Measurements from ENCODE around the gene PLCB3. TPM values are rescaled to one million over a fixed set of nuclear protein-coding genes. Genes with fewer than 3 reads are reported as not detected.

The PLCB3 gene
- total and polyA plus RNA-seq, 10 of the 15 experiments (the other 5 are each of a cell fraction or from before 2014, with no cell fraction given) = 0.03 to 10.3 (median 3.3) TPM

DNA sequence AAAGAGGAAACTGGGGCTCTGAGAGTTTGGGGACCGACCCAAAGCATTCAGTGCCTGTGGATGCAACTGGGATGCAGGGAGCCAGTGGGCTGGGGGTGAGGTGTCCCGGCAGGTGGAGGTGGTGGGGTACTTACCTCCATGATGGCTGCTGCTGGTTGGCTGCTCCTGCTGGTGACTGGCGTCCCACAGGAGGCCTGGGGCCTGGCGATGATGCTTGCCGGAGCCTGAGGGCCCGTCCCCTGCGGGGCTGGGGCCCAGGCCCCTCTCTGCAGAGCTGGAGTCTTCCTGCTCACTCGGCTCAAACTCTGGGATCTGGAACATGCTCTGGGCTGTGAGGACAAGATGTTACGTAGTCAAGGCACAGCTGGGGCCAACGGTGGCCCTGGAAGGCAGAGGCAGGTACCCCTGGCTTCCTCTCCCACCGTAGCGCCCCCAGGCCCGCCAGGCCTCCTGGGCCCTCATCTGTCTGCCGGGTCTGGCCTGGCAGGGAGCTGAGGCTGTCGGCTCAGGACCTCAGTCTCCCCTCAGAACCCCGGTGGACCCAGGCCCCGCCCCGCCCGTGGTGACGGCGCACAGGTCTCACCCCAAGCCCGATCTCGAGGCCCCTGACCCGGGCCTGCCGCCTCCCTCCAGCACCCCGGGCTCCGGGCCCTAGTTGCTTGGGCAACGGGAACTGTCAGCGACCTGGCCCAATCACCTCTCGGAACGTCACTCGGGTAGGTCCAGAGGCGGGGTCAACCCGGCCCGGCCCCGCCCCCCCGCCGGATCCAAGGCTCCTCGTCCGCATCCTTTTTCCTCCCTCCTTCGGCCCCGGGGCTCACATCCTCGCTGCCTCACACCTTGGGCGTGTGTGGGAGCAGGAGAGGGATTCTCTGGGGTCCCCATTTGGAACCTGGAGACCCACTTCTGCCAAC is 33.0 kb downstream of the PLCB3 start, which contains the start of gene BAD (continued):
- TF ChIP-seq, protein P1, sequence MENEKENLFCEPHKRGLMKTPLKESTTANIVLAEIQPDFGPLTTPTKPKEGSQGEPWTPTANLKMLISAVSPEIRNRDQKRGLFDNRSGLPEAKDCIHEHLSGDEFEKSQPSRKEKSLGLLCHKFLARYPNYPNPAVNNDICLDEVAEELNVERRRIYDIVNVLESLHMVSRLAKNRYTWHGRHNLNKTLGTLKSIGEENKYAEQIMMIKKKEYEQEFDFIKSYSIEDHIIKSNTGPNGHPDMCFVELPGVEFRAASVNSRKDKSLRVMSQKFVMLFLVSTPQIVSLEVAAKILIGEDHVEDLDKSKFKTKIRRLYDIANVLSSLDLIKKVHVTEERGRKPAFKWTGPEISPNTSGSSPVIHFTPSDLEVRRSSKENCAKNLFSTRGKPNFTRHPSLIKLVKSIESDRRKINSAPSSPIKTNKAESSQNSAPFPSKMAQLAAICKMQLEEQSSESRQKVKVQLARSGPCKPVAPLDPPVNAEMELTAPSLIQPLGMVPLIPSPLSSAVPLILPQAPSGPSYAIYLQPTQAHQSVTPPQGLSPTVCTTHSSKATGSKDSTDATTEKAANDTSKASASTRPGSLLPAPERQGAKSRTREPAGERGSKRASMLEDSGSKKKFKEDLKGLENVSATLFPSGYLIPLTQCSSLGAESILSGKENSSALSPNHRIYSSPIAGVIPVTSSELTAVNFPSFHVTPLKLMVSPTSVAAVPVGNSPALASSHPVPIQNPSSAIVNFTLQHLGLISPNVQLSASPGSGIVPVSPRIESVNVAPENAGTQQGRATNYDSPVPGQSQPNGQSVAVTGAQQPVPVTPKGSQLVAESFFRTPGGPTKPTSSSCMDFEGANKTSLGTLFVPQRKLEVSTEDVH (IDR thresholded peaks at IDR 0.05; ENCODE audit: low read depth, partially characterized antibody) = no peak
- no peak for TF ChIP-seq CHD1 (IDR thresholded peaks at IDR 0.05; ENCODE audit: low read depth, low read length)
- TF ChIP-seq, protein P2, sequence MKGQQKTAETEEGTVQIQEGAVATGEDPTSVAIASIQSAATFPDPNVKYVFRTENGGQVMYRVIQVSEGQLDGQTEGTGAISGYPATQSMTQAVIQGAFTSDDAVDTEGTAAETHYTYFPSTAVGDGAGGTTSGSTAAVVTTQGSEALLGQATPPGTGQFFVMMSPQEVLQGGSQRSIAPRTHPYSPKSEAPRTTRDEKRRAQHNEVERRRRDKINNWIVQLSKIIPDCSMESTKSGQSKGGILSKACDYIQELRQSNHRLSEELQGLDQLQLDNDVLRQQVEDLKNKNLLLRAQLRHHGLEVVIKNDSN (IDR thresholded peaks at IDR 0.05; ENCODE audit: borderline replicate concordance, extremely low read length, insufficient read depth, low read depth, low read length) = no peak
- no peak for TF ChIP-seq MEF2B (IDR thresholded peaks at IDR 0.05; ENCODE audit: partially characterized antibody, poor library complexity, severe bottlenecking)
- TF ChIP-seq SIN3A (IDR thresholded peaks at IDR 0.05; ENCODE audit: low read depth, low read length) = peak; percentile 60; the same call in 1 of the 2 replicates
- no peak for TF ChIP-seq CBFB (IDR thresholded peaks at IDR 0.05; ENCODE audit: low read depth)
- no peak for TF ChIP-seq NRF1 (conservative IDR thresholded peaks at IDR 0.05; ENCODE audit: low read depth, low read length)
- no peak for TF ChIP-seq NFIC (IDR thresholded peaks at IDR 0.05; ENCODE audit: low read depth, low read length)
- TF ChIP-seq MYB (IDR thresholded peaks at IDR 0.05; ENCODE audit: borderline replicate concordance, low read depth, low read length) = no peak
- TF ChIP-seq FOXM1 (IDR thresholded peaks at IDR 0.05; ENCODE audit: low read depth, low read length) = no peak
- TF ChIP-seq NFYA (IDR thresholded peaks at IDR 0.05; ENCODE audit: borderline replicate concordance, low read depth, low read length) = no peak
- no peak for TF ChIP-seq BCL11A (IDR thresholded peaks at IDR 0.05; ENCODE audit: low read depth, low read length)
- TF ChIP-seq, protein P3, sequence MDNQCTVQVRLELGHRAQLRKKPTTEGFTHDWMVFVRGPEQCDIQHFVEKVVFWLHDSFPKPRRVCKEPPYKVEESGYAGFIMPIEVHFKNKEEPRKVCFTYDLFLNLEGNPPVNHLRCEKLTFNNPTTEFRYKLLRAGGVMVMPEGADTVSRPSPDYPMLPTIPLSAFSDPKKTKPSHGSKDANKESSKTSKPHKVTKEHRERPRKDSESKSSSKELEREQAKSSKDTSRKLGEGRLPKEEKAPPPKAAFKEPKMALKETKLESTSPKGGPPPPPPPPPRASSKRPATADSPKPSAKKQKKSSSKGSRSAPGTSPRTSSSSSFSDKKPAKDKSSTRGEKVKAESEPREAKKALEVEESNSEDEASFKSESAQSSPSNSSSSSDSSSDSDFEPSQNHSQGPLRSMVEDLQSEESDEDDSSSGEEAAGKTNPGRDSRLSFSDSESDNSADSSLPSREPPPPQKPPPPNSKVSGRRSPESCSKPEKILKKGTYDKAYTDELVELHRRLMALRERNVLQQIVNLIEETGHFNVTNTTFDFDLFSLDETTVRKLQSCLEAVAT (IDR thresholded peaks at IDR 0.05) = no peak; the same call in 1 of the 2 replicates
- TF ChIP-seq, protein P4, sequence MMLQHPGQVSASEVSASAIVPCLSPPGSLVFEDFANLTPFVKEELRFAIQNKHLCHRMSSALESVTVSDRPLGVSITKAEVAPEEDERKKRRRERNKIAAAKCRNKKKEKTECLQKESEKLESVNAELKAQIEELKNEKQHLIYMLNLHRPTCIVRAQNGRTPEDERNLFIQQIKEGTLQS (IDR thresholded peaks at IDR 0.05; ENCODE audit: borderline replicate concordance, extremely low read depth, low read depth, low read length) = no peak
- TF ChIP-seq POLR2A (IDR thresholded peaks at IDR 0.05; ENCODE audit: low read depth, low read length) = peak; percentile 78
- TF ChIP-seq, protein P5, sequence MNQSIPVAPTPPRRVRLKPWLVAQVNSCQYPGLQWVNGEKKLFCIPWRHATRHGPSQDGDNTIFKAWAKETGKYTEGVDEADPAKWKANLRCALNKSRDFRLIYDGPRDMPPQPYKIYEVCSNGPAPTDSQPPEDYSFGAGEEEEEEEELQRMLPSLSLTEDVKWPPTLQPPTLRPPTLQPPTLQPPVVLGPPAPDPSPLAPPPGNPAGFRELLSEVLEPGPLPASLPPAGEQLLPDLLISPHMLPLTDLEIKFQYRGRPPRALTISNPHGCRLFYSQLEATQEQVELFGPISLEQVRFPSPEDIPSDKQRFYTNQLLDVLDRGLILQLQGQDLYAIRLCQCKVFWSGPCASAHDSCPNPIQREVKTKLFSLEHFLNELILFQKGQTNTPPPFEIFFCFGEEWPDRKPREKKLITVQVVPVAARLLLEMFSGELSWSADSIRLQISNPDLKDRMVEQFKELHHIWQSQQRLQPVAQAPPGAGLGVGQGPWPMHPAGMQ (IDR thresholded peaks at IDR 0.05; ENCODE audit: borderline replicate concordance) = no peak
- peak; percentile 37; the same call in 1 of the 3 replicates for TF ChIP-seq POU2F2 (IDR thresholded peaks at IDR 0.05; ENCODE audit: borderline replicate concordance, low read depth, low read length)
- TF ChIP-seq SMAD5 (IDR thresholded peaks at IDR 0.05; ENCODE audit: low read depth) = no peak
- TF ChIP-seq PAX8 (IDR thresholded peaks at IDR 0.05) = no peak
- TF ChIP-seq CREB1 (IDR thresholded peaks at IDR 0.05; ENCODE audit: low read depth) = peak; percentile 91
- no peak for TF ChIP-seq KLF5 (IDR thresholded peaks at IDR 0.05; ENCODE audit: partially characterized antibody)
- TF ChIP-seq SRF (IDR thresholded peaks at IDR 0.05; ENCODE audit: low read depth in 2 of 2, low read length in 2 of 2) = no peak
- TF ChIP-seq RAD51 (IDR thresholded peaks at IDR 0.05) = no peak
- no peak for TF ChIP-seq YBX1 (IDR thresholded peaks at IDR 0.05)
- TF ChIP-seq SMARCA5 (IDR thresholded peaks at IDR 0.05) = no peak
